GM23248 (cell line): ENCODE measurements around the gene IFT80.

Experiments
- EZH2 ChIP-seq: fragments of 200-600 bp; sonication (generic); IDR thresholded peaks from 2 replicates; pipeline ENCODE4 v1.6.1; 2018; ENCODE audit warnings: antibody characterized with exemption, mild to moderate bottlenecking; ENCODE audit not compliant: insufficient read depth, poor library complexity, severe bottlenecking
- EZH2phosphoT487 ChIP-seq: fragments of 200-600 bp; sonication (generic); IDR thresholded peaks from 2 replicates; pipeline ENCODE4 v1.6.1; 2018; ENCODE audit warnings: antibody characterized with exemption, moderate library complexity, mild to moderate bottlenecking, low read depth; ENCODE audit not compliant: insufficient read depth

- TF ChIP-seq EZH2phosphoT487 (no peak), EZH2 (no peak)
Measured at GRCh38 chr3:160376681-160377080, 22.3 kb downstream of the IFT80 start.
